ENCODE measurements around the gene WLS.

WLS gene

GRCh38 chr1:68131261-68131660 is 101.1 kb downstream of the WLS start:
- DNase-seq (ENCODE audit: low read depth): no peak

DNA sequence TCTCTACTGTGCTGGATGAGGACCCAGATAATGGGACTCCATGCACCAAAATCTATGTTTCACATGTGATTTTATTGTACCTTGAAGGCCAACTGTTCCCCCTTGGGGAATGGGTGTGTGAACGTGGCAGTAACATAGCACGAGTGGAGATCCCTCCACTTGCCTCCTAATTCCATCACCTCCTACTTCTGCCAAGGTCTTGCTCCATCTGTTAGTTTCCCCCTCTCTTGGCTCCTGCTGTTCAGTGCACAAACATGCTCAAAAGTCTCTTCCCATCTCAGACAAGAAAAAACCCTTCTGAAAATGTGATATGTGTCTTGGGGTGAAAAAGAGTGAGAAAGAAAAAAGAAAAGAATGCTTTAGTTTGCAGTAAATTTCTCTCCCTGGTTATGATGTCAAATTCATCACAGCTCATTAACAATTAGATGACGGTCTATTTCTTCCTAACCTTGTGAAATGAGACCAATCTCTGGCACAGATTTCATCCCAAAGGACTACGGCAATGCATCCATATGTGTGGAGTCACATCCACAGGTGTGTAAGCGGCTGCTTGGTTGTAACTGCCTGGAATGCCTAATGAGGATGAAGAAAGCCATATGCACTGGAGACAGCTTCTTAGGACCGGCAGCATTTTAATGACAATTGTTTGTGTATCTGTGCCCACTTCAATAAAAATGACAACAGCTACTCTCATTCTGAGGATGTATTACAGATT is 102.6 kb downstream of the WLS start:
- no peak for DNase-seq (ENCODE audit: low read depth)

- DNase-seq (ENCODE audit: low read depth): no peak
These were observed 103.5 kb downstream of the WLS start for GRCh38 chr1:68128820-68129219.

- DNase-seq (ENCODE audit: low read depth): no peak
These were observed 104.2 kb downstream of the WLS start for GRCh38 chr1:68128157-68128556.

DNA sequence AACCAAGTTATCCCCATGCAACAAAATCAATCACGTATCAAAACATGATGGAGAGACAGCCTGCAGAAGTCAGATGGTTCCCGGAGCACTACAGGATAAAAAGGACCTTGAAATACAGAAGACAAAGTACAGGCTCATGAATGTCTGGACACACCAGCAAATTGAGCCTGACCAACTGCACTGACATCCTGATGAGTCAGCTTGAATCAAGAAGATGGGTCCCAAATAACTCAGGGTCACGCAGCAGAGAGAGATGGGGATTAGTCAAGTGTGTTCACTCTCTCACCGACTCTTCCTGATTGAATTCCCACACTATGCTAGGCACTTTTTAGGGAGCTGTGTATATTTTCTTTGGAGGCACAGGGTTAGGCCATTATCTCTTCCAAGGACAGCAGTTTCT is 110.8 kb downstream of the WLS start:
- DNase-seq (ENCODE audit: low read depth): no peak

GRCh38 chr1:68120136-68120791 is 112.1 kb downstream of the WLS start:
- DNase-seq (ENCODE audit: low read depth): no peak

GRCh38 chr1:68119445-68119844 is 112.9 kb downstream of the WLS start:
- DNase-seq (ENCODE audit: low read depth): no peak

DNA sequence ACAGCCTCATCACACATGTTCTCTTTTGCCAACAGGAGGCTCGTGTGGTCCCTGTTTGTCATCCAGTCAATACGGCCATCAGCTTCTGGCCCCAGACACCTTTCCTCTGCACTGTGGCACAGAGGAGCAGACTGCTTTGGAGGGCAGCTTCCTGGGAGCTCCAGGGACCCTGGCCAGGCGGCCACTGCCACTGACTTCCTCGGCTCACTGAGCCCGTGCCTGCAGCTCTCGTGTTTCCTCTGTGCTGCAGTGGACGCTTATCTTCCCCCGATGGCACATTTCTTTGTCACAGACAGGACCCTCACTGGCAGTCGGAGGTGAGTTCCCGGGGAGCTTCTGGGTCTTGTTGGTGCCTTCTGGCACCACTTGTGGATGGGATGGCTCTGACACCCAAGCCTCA is 114.9 kb downstream of the WLS start:
- DNase-seq (ENCODE audit: low read depth): no peak

DNA sequence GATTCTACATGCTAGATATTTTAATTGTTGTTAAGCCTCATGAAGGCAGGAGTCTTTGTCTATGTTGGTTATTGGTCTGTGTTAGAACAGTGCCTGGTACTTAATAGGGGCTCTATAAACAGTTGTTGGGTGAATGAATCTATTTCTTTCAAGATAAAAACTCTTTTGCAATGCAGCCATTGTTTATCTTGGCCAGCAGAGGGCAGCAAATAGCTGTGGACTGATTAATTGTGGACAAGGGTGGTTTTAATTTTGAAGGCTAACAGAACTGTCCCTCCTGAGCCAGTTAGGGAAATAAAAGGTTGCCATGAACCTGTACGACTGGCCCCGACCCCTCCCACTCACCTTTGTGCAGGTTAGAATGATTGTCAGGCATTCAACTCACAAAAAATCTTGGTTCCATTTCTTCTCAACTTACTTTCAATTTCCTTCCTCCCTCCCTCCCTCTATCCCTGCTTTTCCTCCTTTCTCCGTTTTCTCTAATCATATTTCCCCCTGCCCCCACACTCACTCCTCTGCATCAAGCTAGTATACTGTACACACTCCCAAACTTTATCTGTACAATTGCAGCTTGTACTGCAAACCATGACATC is 115.6 kb downstream of the WLS start:
- DNase-seq (ENCODE audit: low read depth): no peak

- no peak for DNase-seq (ENCODE audit: low read depth)
These were observed 117.0 kb downstream of the WLS start for GRCh38 chr1:68115308-68115707.

DNA sequence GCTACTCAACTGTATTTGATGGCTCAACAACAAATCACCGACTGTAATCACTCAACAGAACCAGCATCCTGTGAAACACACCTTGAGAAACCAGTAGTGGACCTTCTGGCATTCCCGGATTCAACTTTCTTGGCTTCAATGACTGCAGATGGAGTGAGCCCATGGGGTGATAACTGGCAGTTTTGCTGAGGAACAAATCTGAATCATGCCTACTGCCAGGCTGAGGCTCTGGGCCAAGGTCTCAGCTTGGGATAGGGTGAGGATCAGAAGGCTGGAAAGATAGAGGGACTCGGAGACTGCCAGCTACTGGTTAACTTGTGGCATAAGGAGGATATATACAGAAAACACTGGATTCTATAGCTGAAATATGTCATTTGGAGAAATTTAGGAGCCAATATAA is 118.4 kb downstream of the WLS start:
- DNase-seq (ENCODE audit: low read depth): no peak

GRCh38 chr1:68112835-68113243 is 119.5 kb downstream of the WLS start:
- DNase-seq (ENCODE audit: low read depth): no peak

DNA sequence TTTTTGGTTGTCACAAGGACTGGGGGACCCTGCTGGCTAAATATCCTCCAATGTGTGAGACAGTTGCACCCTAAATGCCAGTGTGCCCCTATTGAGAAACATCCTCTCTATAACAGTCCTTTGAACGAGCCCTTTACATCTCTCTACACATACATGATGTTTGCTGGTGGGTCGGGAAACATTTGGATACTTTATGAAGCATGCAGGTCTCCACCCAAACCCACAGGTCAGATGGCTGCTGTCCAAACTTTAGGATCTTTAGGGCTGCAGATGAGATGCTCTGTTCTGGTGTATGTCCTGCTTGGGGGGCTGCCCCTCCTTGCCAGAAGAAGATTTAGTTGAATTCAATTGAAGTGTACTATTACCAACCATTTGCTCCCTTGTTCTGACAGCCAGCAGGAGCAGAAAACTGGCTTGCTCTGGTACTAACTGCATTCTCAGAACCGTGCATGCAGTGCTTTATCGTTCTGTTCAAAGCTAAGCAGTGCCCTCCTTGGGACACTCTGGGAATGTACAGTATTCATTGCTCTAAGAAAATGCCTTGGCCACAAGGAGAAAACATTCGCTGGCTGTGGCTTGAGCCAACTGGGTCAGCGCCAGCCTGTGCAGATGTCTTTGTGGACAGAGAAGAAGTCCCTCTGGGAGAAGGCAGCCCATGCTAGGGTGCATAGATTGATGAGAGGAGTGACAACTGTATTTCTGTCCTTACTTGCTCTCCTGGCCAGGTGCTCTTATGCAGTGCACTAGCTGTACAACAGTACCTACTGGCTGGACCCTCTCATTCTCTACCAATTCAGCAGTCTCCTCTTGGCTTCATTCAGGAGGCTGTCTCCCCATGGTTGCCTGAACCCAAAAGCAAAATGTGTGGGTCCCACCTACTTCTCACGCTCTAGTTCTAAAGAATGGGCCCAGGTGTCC is 120.5 kb downstream of the WLS start:
- no peak for DNase-seq (ENCODE audit: low read depth)

DNA sequence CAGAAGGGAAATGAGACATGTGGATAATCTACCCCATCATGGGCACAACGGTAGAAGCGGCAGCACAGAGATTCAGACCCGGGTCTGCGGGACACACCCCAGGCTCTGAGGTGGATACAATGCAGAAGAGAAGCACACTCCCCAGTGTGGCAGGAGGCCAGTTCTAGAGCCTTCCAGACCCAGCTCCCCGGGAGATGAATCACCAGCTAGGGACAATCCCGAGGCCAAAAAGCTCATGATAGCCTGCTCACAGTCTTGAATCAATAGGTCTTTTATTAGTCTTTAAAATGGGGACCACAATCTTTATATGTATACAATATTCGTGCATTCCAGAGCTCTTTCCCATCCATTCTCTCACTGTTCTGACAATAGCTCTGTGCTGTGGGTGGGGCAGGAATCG is 124.6 kb downstream of the WLS start:
- no peak for DNase-seq (ENCODE audit: low read depth)

DNA sequence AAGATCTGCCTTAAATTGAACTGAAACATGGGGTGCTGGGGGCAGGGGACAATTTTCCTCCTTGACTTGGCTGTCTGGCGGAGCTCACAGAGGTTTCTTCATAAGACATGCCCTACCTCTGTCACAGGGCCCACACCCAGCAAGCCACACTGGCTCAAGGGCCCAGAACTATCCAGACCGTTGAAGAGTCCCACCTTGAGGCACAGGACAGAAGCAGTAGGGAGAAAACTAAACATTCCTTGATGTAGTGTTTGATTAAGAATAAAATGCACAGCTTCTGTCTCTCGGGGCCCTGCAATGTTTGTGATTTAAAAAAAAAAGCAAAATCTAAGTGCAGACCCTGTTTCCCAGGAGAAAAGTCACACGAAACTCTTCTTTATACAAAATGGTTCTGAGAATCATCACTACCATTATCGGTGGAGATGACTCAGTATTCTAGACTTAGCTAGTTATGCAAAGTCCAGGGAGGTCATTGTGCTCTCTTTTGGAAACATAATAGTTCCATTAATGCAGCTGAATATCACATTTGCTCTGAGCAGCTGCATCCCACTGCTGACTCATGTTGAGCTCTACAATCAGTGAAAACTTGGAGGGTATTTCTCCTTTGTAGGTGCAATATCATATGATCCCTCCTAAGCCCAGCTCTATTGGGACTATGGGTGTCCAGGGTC is 128.3 kb downstream of the WLS start:
- DNase-seq (ENCODE audit: low read depth): no peak

GRCh38 chr1:68103011-68103545 is 129.2 kb downstream of the WLS start:
- DNase-seq (ENCODE audit: low read depth): no peak

DNA sequence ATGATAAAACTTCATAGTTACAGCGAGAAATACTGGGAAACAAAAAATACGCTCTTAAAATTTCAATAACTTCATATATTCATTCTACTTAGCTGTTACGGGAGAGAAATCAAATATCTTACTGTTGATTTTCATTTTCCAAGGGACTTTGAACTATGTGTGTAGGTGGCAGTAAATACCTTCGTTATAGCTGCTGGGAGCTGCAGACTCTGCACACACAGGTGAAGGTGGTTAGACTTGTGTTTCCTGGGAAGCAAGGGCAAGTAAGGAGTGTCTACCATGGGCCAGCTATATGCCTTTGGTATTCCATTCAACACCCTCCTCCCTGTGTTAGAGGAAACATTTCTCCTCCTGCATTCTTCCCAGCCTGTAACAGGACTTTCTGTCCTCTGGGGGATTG is 130.5 kb downstream of the WLS start:
- DNase-seq (ENCODE audit: low read depth): no peak

DNA sequence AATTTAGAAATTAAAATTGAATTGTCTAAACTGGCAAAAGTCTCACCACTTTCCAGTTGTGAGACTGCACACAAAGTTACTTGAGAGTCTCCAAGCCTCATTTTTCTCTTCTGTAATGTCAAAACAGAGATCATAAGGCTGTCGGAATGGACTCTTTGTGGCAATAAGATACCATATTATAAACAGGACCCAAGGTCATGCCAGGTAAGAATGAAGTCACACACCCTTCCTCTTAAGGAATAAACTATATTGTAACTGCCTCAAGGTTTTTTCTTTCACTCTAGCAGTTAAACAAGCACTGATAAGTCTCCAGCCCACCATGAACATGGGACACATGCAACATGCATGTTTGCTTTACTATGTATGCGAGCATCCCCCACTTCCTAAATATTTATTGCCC is 131.8 kb downstream of the WLS start:
- DNase-seq (ENCODE audit: low read depth): no peak

DNA sequence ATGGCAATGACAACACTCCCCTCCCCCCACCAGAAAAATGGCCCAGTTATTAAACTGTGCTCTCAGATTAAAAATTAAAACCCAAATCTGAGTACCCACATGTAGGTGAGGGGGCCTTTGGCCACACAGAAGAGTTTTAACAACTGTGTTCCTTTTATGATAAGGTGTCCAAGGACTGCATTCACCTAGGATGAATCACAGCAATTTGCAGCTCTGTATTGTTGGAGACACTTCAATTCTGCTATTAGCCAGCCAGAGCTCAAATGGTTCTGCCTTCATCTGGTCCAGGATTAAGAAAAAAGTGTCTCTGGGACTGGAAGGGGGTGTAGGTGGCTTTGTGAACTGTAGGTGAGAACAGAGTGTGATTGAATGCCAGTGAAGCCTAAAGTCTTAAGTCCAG is 138.6 kb downstream of the WLS start:
- DNase-seq (ENCODE audit: low read depth): no peak

GRCh38 chr1:68087184-68087583 is 145.1 kb downstream of the WLS start:
- no peak for DNase-seq (ENCODE audit: low read depth)

- DNase-seq (ENCODE audit: low read depth): no peak
These were observed 146.6 kb downstream of the WLS start for GRCh38 chr1:68085752-68086151.

- DNase-seq (ENCODE audit: low read depth): no peak
These were observed 148.6 kb downstream of the WLS start for GRCh38 chr1:68083686-68084085.
